Measurements from ENCODE around the gene ZXDC. TPM values are rescaled to one million over a fixed set of nuclear protein-coding genes. Genes with fewer than 3 reads are reported as not detected.

Gene ZXDC
- total and polyA plus RNA-seq, 2 donors (not counting 3 experiments of a cell fraction or from before 2014, with no cell fraction given), result 15.2 to 22.6 TPM

DNA sequence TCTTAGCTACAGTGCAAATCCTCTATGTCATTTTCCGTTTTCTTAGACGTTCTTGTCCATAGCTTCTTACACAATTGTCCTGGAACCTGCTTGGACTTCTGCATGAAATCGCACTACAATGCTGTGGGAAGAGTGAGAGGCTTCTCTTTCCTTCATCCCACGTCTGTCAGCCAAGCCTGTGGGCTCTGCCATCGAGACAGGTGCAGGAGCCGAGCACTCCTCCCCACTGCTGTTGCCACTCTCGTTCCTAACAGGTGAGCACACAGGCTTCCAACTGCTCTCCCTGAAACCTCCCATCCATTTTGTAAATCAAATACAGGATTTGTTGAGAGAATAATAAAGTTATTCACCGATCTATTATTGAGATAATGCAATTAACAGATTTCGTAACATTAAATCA lies 23.5 kb downstream of the ZXDC start:
- TF ChIP-seq EZH2 (IDR thresholded peaks at IDR 0.05; ENCODE audit: borderline replicate concordance, low read depth, low read length, severe bottlenecking), result no peak
- TF ChIP-seq FOS (IDR thresholded peaks at IDR 0.05; ENCODE audit: borderline replicate concordance, insufficient read depth, low read length), result no peak
- TF ChIP-seq POLR2A (IDR thresholded peaks at IDR 0.05; ENCODE audit: low read depth, low read length), result no peak
- TF ChIP-seq GATA2 (IDR thresholded peaks at IDR 0.05; ENCODE audit: insufficient read depth, insufficient read length, low read depth, low read length), result no peak
- intact Hi-C loops (cut with micrococcal nuclease), result no loop called here
- BruUV-seq (replicated peaks), result no TSS peak
- Histone ChIP-seq H4K20me1 (replicated peaks; ENCODE audit: control insufficient read depth, extremely low read depth, insufficient read depth, low read length) (no peaks in the 10 kb centered on the region), H3K4me3 (replicated peaks in 1 of 3; ENCODE audit: insufficient read depth in 1 of 3, low read depth in 1 of 3, low read length in 3 of 3) (no peak overlapping the region), H3K79me2 (ENCODE audit: control insufficient read depth, insufficient read depth, low read length) (peaks cover 3% of the 10 kb centered on the region), H3K9me1 (replicated peaks; ENCODE audit: control insufficient read depth, extremely low read depth, insufficient read depth, low read length) (no peaks in the 10 kb centered on the region), H3K27ac (ENCODE audit: insufficient read depth, low read depth, low read length) (no peak overlapping the region), H3K9ac (replicated peaks; ENCODE audit: extremely low read depth, insufficient read depth, low read length) (no peak overlapping the region), H3K36me3 (ENCODE audit: control insufficient read depth in 2 of 2, extremely low read depth in 1 of 2, insufficient read depth in 2 of 2, low read length in 2 of 2) (peaks cover 3 to 24% of the 10 kb centered on the region in 2 experiments), H3K9me3 (replicated peaks; ENCODE audit: control insufficient read depth, insufficient read depth, low read length) (no peaks in the 10 kb centered on the region), H3K4me1 (ENCODE audit: control insufficient read depth, extremely low read depth, insufficient read depth, low read length) (no peaks in the 10 kb centered on the region), H2AFZ (ENCODE audit: low read depth, low read length) (no peak overlapping the region), H3K4me2 (ENCODE audit: insufficient read depth, low read length) (no peak overlapping the region), H3K27me3 (ENCODE audit: control insufficient read depth in 2 of 2, insufficient read depth in 2 of 2, low read length in 2 of 2) (no peaks in the 10 kb centered on the region)
- ChIA-PET CTCF (interaction anchor here (1.1 kb wide), 1 partner anchor 13 kb away, joined by 3 read pairs; no protein-coding TSS in a partner anchor), POLR2A (no interaction called here)
- DNase-seq (ENCODE audit: low read depth, low spot score) (no peak), FAIRE-seq (no peak)
- dilution Hi-C loops (cut with MboI; ENCODE audit: extremely low pct_ligation_motif_present, low sequenced_read_pairs), result no loop called here

DNA sequence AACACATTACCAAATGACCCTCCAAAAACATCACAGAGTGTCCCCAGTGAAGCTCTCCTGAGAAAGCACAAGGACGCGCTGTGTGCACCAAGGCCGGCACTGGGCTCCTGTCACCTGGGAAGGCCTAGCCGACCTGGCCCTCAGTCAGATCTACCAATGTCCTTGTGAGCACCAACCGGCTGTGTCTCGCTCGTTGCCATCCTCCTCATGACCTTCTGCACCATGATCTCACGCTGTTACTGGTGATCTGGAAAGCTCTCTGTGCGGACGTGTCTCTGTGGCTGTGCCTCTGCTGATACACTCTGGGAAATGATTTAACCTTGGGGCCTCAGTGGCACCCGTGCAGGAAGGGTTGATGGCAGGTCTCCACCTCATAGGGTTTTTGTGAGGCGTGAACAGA lies 24.2 kb downstream of the ZXDC start:
- H3K4me3 ChIP-seq (replicated peaks in 1 of 3; ENCODE audit: insufficient read depth in 1 of 3, low read depth in 1 of 3, low read length in 3 of 3), result no peak overlapping the region
- intact Hi-C loops (cut with micrococcal nuclease) (no loop called here), dilution Hi-C loops (cut with MboI; ENCODE audit: extremely low pct_ligation_motif_present, low sequenced_read_pairs) (no loop called here)
- no peaks in the 10 kb centered on the region for H3K27me3 ChIP-seq (ENCODE audit: control insufficient read depth in 2 of 2, insufficient read depth in 2 of 2, low read length in 2 of 2)
- H3K4me1 ChIP-seq (ENCODE audit: control insufficient read depth, extremely low read depth, insufficient read depth, low read length), result no peaks in the 10 kb centered on the region
- no peak overlapping the region for H3K4me2 ChIP-seq (ENCODE audit: insufficient read depth, low read length)
- no peak overlapping the region for H3K9ac ChIP-seq (replicated peaks; ENCODE audit: extremely low read depth, insufficient read depth, low read length)
- ChIA-PET CTCF (no interaction called here), POLR2A (no interaction called here)
- BruUV-seq (replicated peaks), result no TSS peak
- no peaks in the 10 kb centered on the region for H3K79me2 ChIP-seq (ENCODE audit: control insufficient read depth, insufficient read depth, low read length)
- FAIRE-seq (no peak), DNase-seq (ENCODE audit: low read depth, low spot score) (no peak)
- TF ChIP-seq JUN (IDR thresholded peaks at IDR 0.05; ENCODE audit: borderline replicate concordance, insufficient read depth, insufficient read length, low read depth) (no peak), MYC (IDR thresholded peaks at IDR 0.05; ENCODE audit: low read depth, low read length) (no peak), FOS (IDR thresholded peaks at IDR 0.05; ENCODE audit: borderline replicate concordance, insufficient read depth, low read length) (no peak), GATA2 (IDR thresholded peaks at IDR 0.05; ENCODE audit: insufficient read depth, insufficient read length, low read depth, low read length) (no peak), EZH2 (IDR thresholded peaks at IDR 0.05; ENCODE audit: borderline replicate concordance, low read depth, low read length, severe bottlenecking) (no peak), POLR2A (IDR thresholded peaks at IDR 0.05; ENCODE audit: low read depth, low read length) (no peak), POLR2AphosphoS5 (IDR thresholded peaks at IDR 0.05; ENCODE audit: insufficient read depth, low read depth, low read length) (no peak)
- TF ChIP-seq, protein P1, sequence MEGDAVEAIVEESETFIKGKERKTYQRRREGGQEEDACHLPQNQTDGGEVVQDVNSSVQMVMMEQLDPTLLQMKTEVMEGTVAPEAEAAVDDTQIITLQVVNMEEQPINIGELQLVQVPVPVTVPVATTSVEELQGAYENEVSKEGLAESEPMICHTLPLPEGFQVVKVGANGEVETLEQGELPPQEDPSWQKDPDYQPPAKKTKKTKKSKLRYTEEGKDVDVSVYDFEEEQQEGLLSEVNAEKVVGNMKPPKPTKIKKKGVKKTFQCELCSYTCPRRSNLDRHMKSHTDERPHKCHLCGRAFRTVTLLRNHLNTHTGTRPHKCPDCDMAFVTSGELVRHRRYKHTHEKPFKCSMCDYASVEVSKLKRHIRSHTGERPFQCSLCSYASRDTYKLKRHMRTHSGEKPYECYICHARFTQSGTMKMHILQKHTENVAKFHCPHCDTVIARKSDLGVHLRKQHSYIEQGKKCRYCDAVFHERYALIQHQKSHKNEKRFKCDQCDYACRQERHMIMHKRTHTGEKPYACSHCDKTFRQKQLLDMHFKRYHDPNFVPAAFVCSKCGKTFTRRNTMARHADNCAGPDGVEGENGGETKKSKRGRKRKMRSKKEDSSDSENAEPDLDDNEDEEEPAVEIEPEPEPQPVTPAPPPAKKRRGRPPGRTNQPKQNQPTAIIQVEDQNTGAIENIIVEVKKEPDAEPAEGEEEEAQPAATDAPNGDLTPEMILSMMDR (IDR thresholded peaks at IDR 0.05; ENCODE audit: extremely low read depth in 1 of 2, insufficient read depth in 1 of 2, low read depth in 1 of 2, low read length in 2 of 2), result no peak
- TF ChIP-seq, protein P2, sequence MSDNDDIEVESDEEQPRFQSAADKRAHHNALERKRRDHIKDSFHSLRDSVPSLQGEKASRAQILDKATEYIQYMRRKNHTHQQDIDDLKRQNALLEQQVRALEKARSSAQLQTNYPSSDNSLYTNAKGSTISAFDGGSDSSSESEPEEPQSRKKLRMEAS (IDR thresholded peaks at IDR 0.05; ENCODE audit: insufficient read depth, insufficient read length), result no peak
- H3K9me1 ChIP-seq (replicated peaks; ENCODE audit: control insufficient read depth, extremely low read depth, insufficient read depth, low read length), result no peaks in the 10 kb centered on the region
- no peaks in the 10 kb centered on the region for H4K20me1 ChIP-seq (replicated peaks; ENCODE audit: control insufficient read depth, extremely low read depth, insufficient read depth, low read length)
- peaks cover 2 to 21% of the 10 kb centered on the region in 2 experiments for H3K36me3 ChIP-seq (ENCODE audit: control insufficient read depth in 2 of 2, extremely low read depth in 1 of 2, insufficient read depth in 2 of 2, low read length in 2 of 2)
- no peak overlapping the region for H2AFZ ChIP-seq (ENCODE audit: low read depth, low read length)
- H3K9me3 ChIP-seq (replicated peaks; ENCODE audit: control insufficient read depth, insufficient read depth, low read length), result no peaks in the 10 kb centered on the region
- no peak overlapping the region for H3K27ac ChIP-seq (ENCODE audit: insufficient read depth, low read depth, low read length)

All from endothelial cell of umbilical vein (primary cell).